Endothelial cell of umbilical vein (primary cell): Measurements from ENCODE around the gene EVX2. TPM values are rescaled to one million over a fixed set of nuclear protein-coding genes. Genes with fewer than 3 reads are reported as not detected.

Source experiments
- BruUV-seq: library from RNA; stranded (reverse); fragments of 400-500 nt; replicated peaks from 2 replicates; lab custom pipeline; 2021; lab: Mats Ljungman, UMichigan
- CTCF ChIA-PET: fragments of 300-600, 350-600 bp; sonication (Branson Sonifier 250); formaldehyde crosslinking; loops from one replicate; lab custom pipeline; 2021; ENCODE audit warnings: antibody characterized with exemption, inconsistent platforms; lab: Charles Lee
- POLR2A ChIA-PET: fragments of 300-600, 350-600 bp; sonication (Branson Sonifier 250); formaldehyde crosslinking; loops from one replicate; lab custom pipeline; 2021; ENCODE audit warnings: antibody characterized with exemption, inconsistent platforms; lab: Charles Lee
- DNase-seq: peaks from one replicate; pipeline ENCODE4 v3.0.0-alpha.2; 2011; ENCODE audit warnings: low read depth, low spot score
- FAIRE-seq: peaks from 2 replicates; lab custom pipeline; 2011; peaks lifted over from hg19 to GRCh38; lab: Jason Lieb, UNC
- H2AFZ ChIP-seq: 2 replicates; pipeline ENCODE4 v1.6.0; 2012; ENCODE audit warnings: low read depth, low read length, control low read depth, inconsistent platforms
- H3K27ac ChIP-seq: 2 replicates; pipeline ENCODE4 v1.5.1; 2011; ENCODE audit warnings: low read depth, mild to moderate bottlenecking, control low read depth, low read length, moderate library complexity; ENCODE audit not compliant: insufficient read depth
- H3K27me3 ChIP-seq, 2 experiments: 2 replicates each; pipeline versions ENCODE4 v1.6.0 to v1.6.1; 2011; ENCODE audit warnings: low read length in 2 of 2, mixed read lengths in 1 of 2; ENCODE audit not compliant: control insufficient read depth in 2 of 2, insufficient read depth in 2 of 2
- H3K36me3 ChIP-seq, 2 experiments: 2 replicates in 1 of 2; 3 replicates in 1 of 2; pipeline ENCODE4 v1.5.1; 2011; ENCODE audit warnings: low read length in 2 of 2, mild to moderate bottlenecking in 1 of 2, moderate library complexity in 1 of 2; ENCODE audit not compliant: control insufficient read depth in 2 of 2, insufficient read depth in 2 of 2; ENCODE audit errors: extremely low read depth in 1 of 2
- H3K4me1 ChIP-seq: 3 replicates; pipeline ENCODE4 v1.5.1; 2011; ENCODE audit warnings: mild to moderate bottlenecking, low read length; ENCODE audit not compliant: control insufficient read depth, insufficient read depth; ENCODE audit errors: extremely low read depth
- H3K4me2 ChIP-seq: 2 replicates; pipeline ENCODE4 v1.6.1; 2011; ENCODE audit warnings: low read length, control low read depth, mixed read lengths; ENCODE audit not compliant: insufficient read depth
- H3K4me3 ChIP-seq, 3 experiments: fragments of 200-600 bp in 1 of 3; sonication (generic), shearing (Covaris generic) in 1 of 3; replicated peaks in 1 of 3; 2 replicates each; pipeline ENCODE4 v1.5.1; 2011 to 2016; ENCODE audit warnings: control low read depth in 3 of 3, low read length in 3 of 3, mild to moderate bottlenecking in 2 of 3, inconsistent platforms in 1 of 3, low read depth in 1 of 3, moderate library complexity in 1 of 3; ENCODE audit not compliant: insufficient read depth in 1 of 3
- H3K79me2 ChIP-seq: 2 replicates; pipeline ENCODE4 v1.6.0; 2012; ENCODE audit warnings: low read length, inconsistent platforms; ENCODE audit not compliant: control insufficient read depth, insufficient read depth
- H3K9ac ChIP-seq: replicated peaks from 2 replicates; pipeline ENCODE3; 2011; ENCODE audit warnings: low read length, control low read depth; ENCODE audit not compliant: insufficient read depth; ENCODE audit errors: extremely low read depth
- H3K9me1 ChIP-seq: replicated peaks from 3 replicates; pipeline ENCODE4 v1.6.0; 2011; ENCODE audit warnings: mild to moderate bottlenecking, low read length; ENCODE audit not compliant: control insufficient read depth, insufficient read depth; ENCODE audit errors: extremely low read depth
- H3K9me3 ChIP-seq: replicated peaks from 2 replicates; pipeline ENCODE4 v1.5.1; 2012; ENCODE audit warnings: low read length, inconsistent platforms; ENCODE audit not compliant: control insufficient read depth, insufficient read depth
- H4K20me1 ChIP-seq: replicated peaks from 2 replicates; pipeline ENCODE3; 2011; ENCODE audit warnings: mild to moderate bottlenecking, low read length; ENCODE audit not compliant: control insufficient read depth, insufficient read depth; ENCODE audit errors: extremely low read depth
- EZH2 ChIP-seq: IDR thresholded peaks from 2 replicates; pipeline ENCODE4 v1.6.1; 2012; ENCODE audit warnings: borderline replicate concordance, low read depth, mild to moderate bottlenecking, moderate library complexity, low read length, inconsistent platforms; ENCODE audit not compliant: severe bottlenecking
- FOS ChIP-seq: IDR thresholded peaks from 2 replicates; pipeline ENCODE4 v1.6.1; 2011; ENCODE audit warnings: mild to moderate bottlenecking, low read length, moderate library complexity, borderline replicate concordance; ENCODE audit not compliant: insufficient read depth
- GATA2 ChIP-seq: IDR thresholded peaks from 2 replicates; pipeline ENCODE4 v1.7.0; 2011; ENCODE audit warnings: low read depth, mild to moderate bottlenecking, moderate library complexity, mixed read lengths, low read length; ENCODE audit not compliant: insufficient read length, insufficient read depth
- JUN ChIP-seq: IDR thresholded peaks from 2 replicates; pipeline ENCODE4 v1.6.1; 2011; ENCODE audit warnings: borderline replicate concordance, low read depth; ENCODE audit not compliant: insufficient read length, insufficient read depth
- MAX ChIP-seq: IDR thresholded peaks from 2 replicates; pipeline ENCODE4 v1.6.1; 2011; ENCODE audit not compliant: insufficient read depth, insufficient read length
- MYC ChIP-seq: IDR thresholded peaks from one replicate; pipeline ENCODE4 v1.6.1; 2011; ENCODE audit warnings: mild to moderate bottlenecking, low read depth, low read length
- POLR2A ChIP-seq: IDR thresholded peaks from 2 replicates; pipeline ENCODE4 v1.6.1; 2012; ENCODE audit warnings: low read depth, mild to moderate bottlenecking, control low read depth, low read length
- POLR2AphosphoS5 ChIP-seq: IDR thresholded peaks from 2 replicates; pipeline ENCODE4 v1.6.1; 2012; ENCODE audit warnings: low read depth, mild to moderate bottlenecking, control low read depth, low read length, moderate library complexity; ENCODE audit not compliant: insufficient read depth
- dilution Hi-C: fragments of 300-500 bp; cut with MboI; formaldehyde crosslinking; loops from one replicate; pipeline ENCODE4 v1.15.0; 2019; ENCODE audit warnings: low sequenced_read_pairs; ENCODE audit not compliant: extremely low pct_ligation_motif_present
- intact Hi-C: fragments of 100-400 bp; cut with micrococcal nuclease; formaldehyde crosslinking; loops from one replicate; pipeline ENCODE4 v1.10.0; 2022
- polyA plus RNA-seq, 4 experiments: library from polyadenylated mRNA; depleted of rRNA in 3 of 4; stranded (reverse) in 3 of 4; unstranded in 1 of 4; fragments of >200 nt; gene quantifications; 2 replicates each; pipeline versions ENCODE4 v1.2.1 to v1.2.3, GENCODE V29; 2011 to 2012; ENCODE audit warnings: missing spikeins in 1 of 4
- total RNA-seq: library from RNA; stranded (reverse); gene quantifications from 2 replicates; pipeline ENCODE4 v1.2.3, GENCODE V29; 2021
- TF ChIP-seq, protein P1 (sequence below), 2 donors: IDR thresholded peaks; 1 replicate in 1 of 2; 2 replicates in 1 of 2; pipeline ENCODE4 v1.5.1; 2011; ENCODE audit warnings: low read length in 2 of 2, mild to moderate bottlenecking in 2 of 2, moderate library complexity in 2 of 2, control low read depth in 1 of 2, inconsistent platforms in 1 of 2, low read depth in 1 of 2; ENCODE audit not compliant: insufficient read depth in 1 of 2; ENCODE audit errors: extremely low read depth in 1 of 2

Gene EVX2
- total and polyA plus RNA-seq, 2 donors (not counting 3 experiments of a cell fraction or from before 2014, with no cell fraction given) = not detected

DNA sequence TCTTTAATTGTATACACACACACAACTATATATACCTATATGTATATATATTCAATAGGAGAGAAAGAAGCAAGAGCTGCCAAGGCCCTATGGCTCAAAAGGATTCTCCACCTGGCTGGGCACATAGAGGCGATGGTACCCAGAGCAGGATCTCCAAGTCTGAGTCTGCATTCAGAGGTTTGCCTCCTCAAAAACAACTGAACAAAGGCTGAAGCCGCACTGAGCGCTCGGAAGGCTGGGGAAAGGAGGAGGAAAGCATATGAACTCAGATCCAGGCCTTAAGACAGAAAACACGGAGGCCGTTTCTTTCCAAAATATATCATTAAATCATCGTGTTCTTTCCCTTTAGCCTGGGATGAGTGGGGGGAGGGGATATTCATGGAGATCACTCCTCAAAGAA, 19.4 kb upstream of the EVX2 start:
- H3K79me2 ChIP-seq = no peaks in the 10 kb centered on the region
- H3K4me1 ChIP-seq = no peaks in the 10 kb centered on the region
- no peak for FAIRE-seq
- no peaks in the 10 kb centered on the region for H3K9me1 ChIP-seq
- intact Hi-C loops = no loop called here
- no peaks in the 10 kb centered on the region for H3K36me3 ChIP-seq
- DNase-seq = no peak
- H2AFZ ChIP-seq = no peak overlapping the region
- no TSS peak for BruUV-seq
- H3K9me3 ChIP-seq = no peaks in the 10 kb centered on the region
- H3K27ac ChIP-seq = no peak overlapping the region
- H3K4me3 ChIP-seq = no peak overlapping the region
- dilution Hi-C loops = no loop called here
- no peak overlapping the region for H3K9ac ChIP-seq
- POLR2A ChIA-PET = no interaction called here
- TF ChIP-seq JUN (no peak), MAX (no peak), EZH2 (no peak), FOS (no peak), MYC (no peak), POLR2AphosphoS5 (no peak), GATA2 (no peak), POLR2A (no peak)
- TF ChIP-seq, protein P1, sequence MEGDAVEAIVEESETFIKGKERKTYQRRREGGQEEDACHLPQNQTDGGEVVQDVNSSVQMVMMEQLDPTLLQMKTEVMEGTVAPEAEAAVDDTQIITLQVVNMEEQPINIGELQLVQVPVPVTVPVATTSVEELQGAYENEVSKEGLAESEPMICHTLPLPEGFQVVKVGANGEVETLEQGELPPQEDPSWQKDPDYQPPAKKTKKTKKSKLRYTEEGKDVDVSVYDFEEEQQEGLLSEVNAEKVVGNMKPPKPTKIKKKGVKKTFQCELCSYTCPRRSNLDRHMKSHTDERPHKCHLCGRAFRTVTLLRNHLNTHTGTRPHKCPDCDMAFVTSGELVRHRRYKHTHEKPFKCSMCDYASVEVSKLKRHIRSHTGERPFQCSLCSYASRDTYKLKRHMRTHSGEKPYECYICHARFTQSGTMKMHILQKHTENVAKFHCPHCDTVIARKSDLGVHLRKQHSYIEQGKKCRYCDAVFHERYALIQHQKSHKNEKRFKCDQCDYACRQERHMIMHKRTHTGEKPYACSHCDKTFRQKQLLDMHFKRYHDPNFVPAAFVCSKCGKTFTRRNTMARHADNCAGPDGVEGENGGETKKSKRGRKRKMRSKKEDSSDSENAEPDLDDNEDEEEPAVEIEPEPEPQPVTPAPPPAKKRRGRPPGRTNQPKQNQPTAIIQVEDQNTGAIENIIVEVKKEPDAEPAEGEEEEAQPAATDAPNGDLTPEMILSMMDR (IDR thresholded peaks at IDR 0.05; ENCODE audit: extremely low read depth in 1 of 2, insufficient read depth in 1 of 2, low read depth in 1 of 2, low read length in 2 of 2) = no peak
- peaks cover 86 to 97% of the 10 kb centered on the region in 2 experiments for H3K27me3 ChIP-seq
- no peaks in the 10 kb centered on the region for H4K20me1 ChIP-seq
- H3K4me2 ChIP-seq = no peak overlapping the region
- CTCF ChIA-PET = interaction anchor here (0.8 to 2.4 kb wide), 5 partner anchors 8 to 1404 kb away, joined by 3 to 13 read pairs (median 4); partner anchors contain the start of gene HOXD9
